Measurements from ENCODE around the gene PPP1R9A.

Gene PPP1R9A

DNA sequence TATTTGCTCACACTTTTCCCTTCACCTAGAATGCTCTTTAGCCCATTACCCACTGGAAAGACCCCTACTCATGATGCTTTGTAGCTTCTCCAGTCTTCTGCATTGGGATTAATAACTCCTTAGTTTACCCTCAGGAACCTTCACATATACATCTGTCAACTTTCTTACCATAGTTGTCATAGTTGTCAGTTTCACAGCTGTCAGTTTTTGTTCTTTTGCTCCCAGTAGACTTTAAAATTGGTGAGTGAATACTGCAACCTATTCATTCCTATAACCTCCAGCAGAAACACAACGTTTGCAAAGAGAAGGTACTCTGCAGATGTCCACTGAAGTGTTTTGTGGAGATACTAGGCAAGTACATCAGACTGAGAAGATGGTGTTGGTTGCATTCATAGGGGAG, 414.3 kb downstream of the PPP1R9A start:
- no peak for TF ChIP-seq ZFX (IDR thresholded peaks at IDR 0.05; ENCODE audit: borderline replicate concordance)
- TF ChIP-seq, protein P1, sequence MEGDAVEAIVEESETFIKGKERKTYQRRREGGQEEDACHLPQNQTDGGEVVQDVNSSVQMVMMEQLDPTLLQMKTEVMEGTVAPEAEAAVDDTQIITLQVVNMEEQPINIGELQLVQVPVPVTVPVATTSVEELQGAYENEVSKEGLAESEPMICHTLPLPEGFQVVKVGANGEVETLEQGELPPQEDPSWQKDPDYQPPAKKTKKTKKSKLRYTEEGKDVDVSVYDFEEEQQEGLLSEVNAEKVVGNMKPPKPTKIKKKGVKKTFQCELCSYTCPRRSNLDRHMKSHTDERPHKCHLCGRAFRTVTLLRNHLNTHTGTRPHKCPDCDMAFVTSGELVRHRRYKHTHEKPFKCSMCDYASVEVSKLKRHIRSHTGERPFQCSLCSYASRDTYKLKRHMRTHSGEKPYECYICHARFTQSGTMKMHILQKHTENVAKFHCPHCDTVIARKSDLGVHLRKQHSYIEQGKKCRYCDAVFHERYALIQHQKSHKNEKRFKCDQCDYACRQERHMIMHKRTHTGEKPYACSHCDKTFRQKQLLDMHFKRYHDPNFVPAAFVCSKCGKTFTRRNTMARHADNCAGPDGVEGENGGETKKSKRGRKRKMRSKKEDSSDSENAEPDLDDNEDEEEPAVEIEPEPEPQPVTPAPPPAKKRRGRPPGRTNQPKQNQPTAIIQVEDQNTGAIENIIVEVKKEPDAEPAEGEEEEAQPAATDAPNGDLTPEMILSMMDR (IDR thresholded peaks at IDR 0.05), result no peak
- H3K27ac ChIP-seq, result peak overlapping the region; percentile 65

DNA sequence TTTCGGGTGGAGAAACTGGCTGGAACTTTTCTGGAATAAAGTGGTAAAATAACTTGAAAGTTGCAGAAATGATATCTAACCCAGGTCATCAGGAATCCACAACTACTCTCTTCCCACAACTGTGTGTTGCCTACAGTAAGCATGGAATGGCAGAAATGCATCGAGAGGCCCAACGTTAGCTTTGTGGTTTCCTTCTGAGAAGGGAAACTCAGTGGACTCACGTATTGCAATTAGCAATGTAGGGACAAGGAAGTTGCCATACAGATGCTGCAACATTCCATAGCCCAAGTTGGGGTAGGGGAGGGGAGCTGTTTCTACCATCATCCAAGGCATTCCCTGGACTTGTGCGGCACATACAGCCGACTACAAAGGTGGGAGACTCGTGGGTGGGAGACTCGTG, 415.0 kb downstream of the PPP1R9A start:
- peak overlapping the region; percentile 93 for H3K27ac ChIP-seq
- TF ChIP-seq, protein P1 (IDR thresholded peaks at IDR 0.05), result no peak

DNA sequence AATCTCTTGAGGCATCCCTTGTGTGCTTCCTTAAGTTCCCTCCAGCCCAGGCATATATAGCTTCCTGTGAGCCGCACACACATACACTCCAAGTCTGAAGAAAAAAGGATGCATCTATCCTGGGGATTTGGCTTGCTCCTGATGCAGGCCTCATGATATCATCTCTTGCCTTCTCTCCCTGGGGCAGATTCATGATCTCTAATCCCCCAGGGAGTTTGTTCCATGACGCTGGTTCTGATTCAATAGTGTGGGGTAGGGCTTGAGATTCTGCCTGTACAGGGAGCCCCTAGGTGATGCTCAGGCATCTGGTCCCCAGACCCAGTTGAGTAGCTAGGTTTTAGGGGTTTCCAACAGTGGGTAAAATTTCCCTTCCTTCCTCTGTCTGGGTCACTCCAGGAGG, 415.5 kb downstream of the PPP1R9A start:
- TF ChIP-seq, protein P1 (IDR thresholded peaks at IDR 0.05), result no peak
- no peak for TF ChIP-seq ZFX (IDR thresholded peaks at IDR 0.05; ENCODE audit: borderline replicate concordance)
- H3K27ac ChIP-seq, result peak overlapping the region; percentile 93

DNA sequence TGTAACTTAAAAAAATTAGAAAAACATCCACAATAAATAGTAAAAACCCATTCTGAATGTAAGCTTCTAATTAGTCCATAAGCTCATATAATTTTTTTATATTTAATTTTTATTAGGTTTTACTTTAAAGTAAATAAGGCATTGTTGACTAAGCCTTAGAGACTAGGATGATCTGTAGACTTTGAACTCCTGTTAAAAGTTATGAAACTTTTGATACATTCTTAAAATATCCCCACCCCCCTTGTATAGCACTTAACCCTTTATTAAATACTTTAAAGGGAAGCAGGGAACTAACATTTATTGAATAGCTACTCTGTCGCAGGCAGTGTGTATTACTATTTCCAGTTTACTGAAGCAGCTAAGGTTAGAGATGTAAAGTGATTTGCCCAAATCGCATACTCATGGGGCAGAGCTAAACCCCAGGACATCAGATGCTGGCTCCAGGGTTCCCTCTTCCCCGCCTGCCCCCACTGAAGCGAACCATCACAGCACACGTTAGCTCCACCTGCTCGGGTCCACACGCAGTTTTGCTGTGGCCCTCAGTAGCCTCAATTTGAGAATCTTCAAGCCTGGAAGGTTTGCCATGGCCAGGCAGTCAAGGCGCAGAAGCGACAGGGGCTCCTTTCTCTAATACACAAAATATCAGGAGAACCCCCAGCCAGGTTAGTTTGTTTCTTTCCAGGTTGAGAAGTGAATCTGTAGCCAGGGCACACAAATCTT, 416.2 kb downstream of the PPP1R9A start:
- TF ChIP-seq, protein P1 (IDR thresholded peaks at IDR 0.05), result no peak
- no peak for TF ChIP-seq ZFX (IDR thresholded peaks at IDR 0.05; ENCODE audit: borderline replicate concordance)
- H3K27ac ChIP-seq, result peak overlapping the region; percentile 93

DNA sequence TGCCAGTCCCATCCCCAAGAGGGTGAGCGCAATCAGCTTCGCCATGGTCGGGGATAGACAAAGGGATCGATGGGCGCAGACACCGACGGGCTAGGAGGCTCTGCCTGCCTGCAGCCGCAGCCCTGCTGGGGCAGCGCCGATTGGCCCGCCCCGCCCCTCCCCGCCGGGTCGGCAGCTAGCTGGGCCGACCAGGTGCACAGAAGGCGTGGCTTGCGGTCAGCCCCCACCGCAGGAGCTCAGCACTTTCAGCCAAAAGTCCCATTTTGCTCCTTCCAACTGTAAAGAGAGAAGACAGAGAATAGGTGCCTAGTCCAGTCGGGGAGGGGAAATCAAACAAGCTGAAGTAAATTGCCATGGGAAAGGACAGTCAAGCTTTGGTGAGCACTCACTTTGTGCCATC, 417.0 kb downstream of the PPP1R9A start, which contains the start of gene PON1:
TSS of gene PON1 (minus strand) at position 102 of the 400 bp plus-strand sequence. CDS start at position 45, 57 bp downstream.
- peak within 1 kb of the TSS; percentile 93 for H3K27ac ChIP-seq
- TF ChIP-seq, protein P1 (IDR thresholded peaks at IDR 0.05), result no peak
- no peak for TF ChIP-seq ZFX (IDR thresholded peaks at IDR 0.05; ENCODE audit: borderline replicate concordance)

DNA sequence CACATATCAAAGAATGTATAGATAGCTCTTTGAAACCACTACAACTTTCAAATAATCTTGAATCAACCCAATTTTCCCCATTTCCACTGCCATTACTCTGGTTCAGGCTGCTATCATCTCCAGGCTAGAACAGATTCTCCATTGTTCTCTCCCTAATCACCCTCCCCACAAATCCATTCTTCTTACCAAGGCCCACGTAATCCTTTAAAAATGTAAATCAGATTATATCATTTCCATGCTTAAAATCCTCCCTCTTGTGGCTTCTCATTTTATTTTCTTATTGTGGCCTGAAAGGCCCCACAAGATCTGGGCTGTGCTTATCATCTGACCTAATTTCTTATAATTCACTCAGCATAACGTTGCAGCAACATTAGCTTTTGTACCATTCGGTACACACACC, 420.0 kb downstream of the PPP1R9A start:
- no peak overlapping the region for H3K27ac ChIP-seq
- TF ChIP-seq ZFX (IDR thresholded peaks at IDR 0.05; ENCODE audit: borderline replicate concordance), result no peak
- TF ChIP-seq, protein P1 (IDR thresholded peaks at IDR 0.05), result no peak

DNA sequence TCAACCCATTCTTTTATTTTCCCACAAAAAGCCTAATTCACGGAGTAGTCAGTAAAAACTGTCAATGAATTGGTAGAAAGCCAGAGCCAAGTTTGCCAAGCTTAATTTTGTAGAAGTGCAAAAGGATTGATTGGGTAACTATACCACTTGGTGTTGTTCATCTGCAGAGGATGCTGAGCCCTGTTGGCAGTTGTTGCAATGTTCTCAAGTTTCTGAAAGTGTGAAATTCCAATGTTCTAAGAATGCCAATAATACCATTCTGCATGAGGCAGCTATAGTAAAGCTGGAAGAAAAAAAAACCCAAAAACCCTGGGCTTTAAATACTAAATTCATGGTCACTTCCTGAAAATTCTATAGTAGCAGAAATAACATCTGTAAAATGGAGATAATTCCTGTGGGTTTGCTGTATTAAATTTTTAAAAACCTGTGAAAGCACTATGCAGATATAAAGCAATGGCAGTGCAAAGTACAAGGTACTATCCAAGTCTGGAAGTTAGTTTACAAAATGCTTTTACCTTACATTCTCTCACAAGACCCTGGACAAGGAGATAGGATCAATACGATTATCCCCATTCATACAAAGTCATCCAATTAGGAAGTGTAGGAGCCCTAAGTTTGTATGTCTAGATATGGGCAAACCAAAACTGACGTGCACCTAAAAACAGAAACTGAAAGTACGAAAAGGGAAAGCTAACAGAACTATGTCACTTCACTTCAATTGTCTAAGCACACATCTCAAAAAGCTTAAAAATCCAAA, 423.0 kb downstream of the PPP1R9A start:
- TF ChIP-seq, protein P1 (IDR thresholded peaks at IDR 0.05), result no peak
- no peak for TF ChIP-seq ZFX (IDR thresholded peaks at IDR 0.05; ENCODE audit: borderline replicate concordance)
- H3K27ac ChIP-seq, result no peak overlapping the region
